ENCODE results near the gene KTN1.
A peak's percentile ranks its signal among the peaks of the same experiment; 100 is the strongest.

KTN1 gene

GRCh38 chr14:55706893-55707292, 126.9 kb downstream of the KTN1 start:
- no peak for DNase-seq (ENCODE audit: extremely low read depth in 1 of 2, low read depth in 1 of 2)

- DNase-seq (ENCODE audit: extremely low read depth in 1 of 2, low read depth in 1 of 2) = no peak
Observed at GRCh38 chr14:55707365-55707804, 127.4 kb downstream of the KTN1 start.

GRCh38 chr14:55710506-55711041, 130.6 kb downstream of the KTN1 start:
- no peak for DNase-seq (ENCODE audit: extremely low read depth in 1 of 2, low read depth in 1 of 2)

- no peak for DNase-seq (ENCODE audit: extremely low read depth in 1 of 2, low read depth in 1 of 2)
Observed at GRCh38 chr14:55711175-55711811, 131.3 kb downstream of the KTN1 start.

- no peak for DNase-seq (ENCODE audit: extremely low read depth in 1 of 2, low read depth in 1 of 2)
Observed at GRCh38 chr14:55712491-55712890, 132.5 kb downstream of the KTN1 start.

- no peak for DNase-seq (ENCODE audit: extremely low read depth in 1 of 2, low read depth in 1 of 2)
Observed at GRCh38 chr14:55713486-55713885, 133.5 kb downstream of the KTN1 start.

GRCh38 chr14:55715889-55716288, 135.9 kb downstream of the KTN1 start:
- no peak for DNase-seq (ENCODE audit: extremely low read depth in 1 of 2, low read depth in 1 of 2)

GRCh38 chr14:55717621-55718020, 137.6 kb downstream of the KTN1 start:
- no peak for DNase-seq (ENCODE audit: extremely low read depth in 1 of 2, low read depth in 1 of 2)

GRCh38 chr14:55718551-55718950, 138.5 kb downstream of the KTN1 start:
- DNase-seq (ENCODE audit: extremely low read depth in 1 of 2, low read depth in 1 of 2) = no peak

- DNase-seq (ENCODE audit: extremely low read depth in 1 of 2, low read depth in 1 of 2) = no peak
Observed at GRCh38 chr14:55720796-55721195, 140.8 kb downstream of the KTN1 start.

GRCh38 chr14:55721353-55721752, 141.3 kb downstream of the KTN1 start:
- no peak for DNase-seq (ENCODE audit: extremely low read depth in 1 of 2, low read depth in 1 of 2)

- DNase-seq (ENCODE audit: extremely low read depth in 1 of 2, low read depth in 1 of 2) = no peak
Observed at GRCh38 chr14:55722054-55722453, 142.0 kb downstream of the KTN1 start.

- no peak for DNase-seq (ENCODE audit: extremely low read depth in 1 of 2, low read depth in 1 of 2)
Observed at GRCh38 chr14:55724736-55725135, 144.7 kb downstream of the KTN1 start.

- DNase-seq (ENCODE audit: extremely low read depth in 1 of 2, low read depth in 1 of 2) = no peak
Observed at GRCh38 chr14:55730592-55731310, 150.7 kb downstream of the KTN1 start.

- DNase-seq (ENCODE audit: extremely low read depth in 1 of 2, low read depth in 1 of 2) = no peak
Observed at GRCh38 chr14:55731311-55731872, 151.4 kb downstream of the KTN1 start.

- peak; percentile 4 to 23 for DNase-seq (ENCODE audit: extremely low read depth in 1 of 2, low read depth in 1 of 2)
Observed at GRCh38 chr14:55731881-55732498, 152.0 kb downstream of the KTN1 start.

GRCh38 chr14:55733599-55733998, 153.6 kb downstream of the KTN1 start:
- no peak for DNase-seq (ENCODE audit: extremely low read depth in 1 of 2, low read depth in 1 of 2)
